Islet of Langerhans (tissue), 1 donor: ENCODE data around the gene LPXN.
A peak's percentile ranks its signal among the peaks of the same experiment; 100 is the strongest.

Experiments
- FAIRE-seq: peaks from one replicate; lab custom pipeline; 2011; peaks lifted over from hg19 to GRCh38; lab: Jason Lieb, UNC

LPXN gene

DNA sequence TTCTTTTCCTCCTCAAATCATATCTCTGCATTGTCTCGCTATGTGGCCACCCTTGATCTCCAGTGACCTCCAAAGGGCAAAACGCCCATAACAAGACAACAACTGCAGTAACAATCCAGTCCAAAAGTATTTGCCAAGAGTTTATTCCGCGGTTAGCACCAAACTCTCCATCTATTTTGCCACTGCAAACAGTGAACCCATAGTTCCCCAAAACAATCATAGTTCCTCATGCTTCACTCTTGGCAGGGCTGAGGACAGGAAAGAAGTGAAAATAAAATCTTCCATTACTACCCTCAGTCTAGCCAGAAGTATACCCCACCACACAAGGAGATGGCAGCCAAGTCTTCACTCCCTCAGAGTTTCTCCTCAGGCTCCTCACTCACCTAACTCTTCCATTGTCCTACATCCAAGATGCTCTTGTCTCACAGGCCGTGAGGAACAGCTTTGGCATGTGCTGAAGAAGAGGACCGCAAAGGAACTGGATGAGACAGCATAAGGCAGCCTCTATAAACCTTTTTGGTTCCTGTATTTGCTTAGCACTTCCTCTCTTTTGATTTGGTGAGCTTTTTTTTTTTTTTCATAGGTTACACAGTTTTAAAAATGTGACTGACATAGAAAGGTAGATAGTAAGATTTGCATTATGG is at the start of gene LPXN:
LPXN (minus strand) TSS at position 480 of the 644 bp plus-strand sequence; CDS start at position 396, 84 bp downstream.
- FAIRE-seq: no peak

- FAIRE-seq: no peak
Observed at GRCh38 chr11:58625086-58625485, 49.4 kb upstream of the LPXN start.

DNA sequence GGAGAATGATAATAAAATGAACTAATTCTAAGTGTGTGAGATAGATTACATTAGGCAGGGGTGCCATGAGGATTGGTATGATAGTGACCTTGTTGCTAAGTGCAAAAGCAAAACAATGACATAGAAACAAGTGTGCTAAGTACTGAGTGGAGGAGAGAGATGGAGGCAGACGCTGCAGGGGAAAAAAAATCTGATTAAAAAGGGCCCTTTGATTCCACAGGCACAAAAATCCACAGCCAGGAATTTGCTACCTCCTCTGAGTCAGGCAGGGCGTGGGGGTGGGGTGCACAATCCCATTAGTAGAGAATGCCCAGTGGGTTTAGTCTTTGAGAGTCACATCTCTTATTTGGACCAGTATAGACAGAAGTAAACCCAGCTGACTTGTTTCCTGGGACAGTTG is 46.7 kb upstream of the LPXN start, which contains the start of gene CNTF:
CNTF (plus strand) TSS at position 322 of the 400 bp plus-strand sequence. CDS start 88 bp downstream, outside the sequence.
- no peak for FAIRE-seq

DNA sequence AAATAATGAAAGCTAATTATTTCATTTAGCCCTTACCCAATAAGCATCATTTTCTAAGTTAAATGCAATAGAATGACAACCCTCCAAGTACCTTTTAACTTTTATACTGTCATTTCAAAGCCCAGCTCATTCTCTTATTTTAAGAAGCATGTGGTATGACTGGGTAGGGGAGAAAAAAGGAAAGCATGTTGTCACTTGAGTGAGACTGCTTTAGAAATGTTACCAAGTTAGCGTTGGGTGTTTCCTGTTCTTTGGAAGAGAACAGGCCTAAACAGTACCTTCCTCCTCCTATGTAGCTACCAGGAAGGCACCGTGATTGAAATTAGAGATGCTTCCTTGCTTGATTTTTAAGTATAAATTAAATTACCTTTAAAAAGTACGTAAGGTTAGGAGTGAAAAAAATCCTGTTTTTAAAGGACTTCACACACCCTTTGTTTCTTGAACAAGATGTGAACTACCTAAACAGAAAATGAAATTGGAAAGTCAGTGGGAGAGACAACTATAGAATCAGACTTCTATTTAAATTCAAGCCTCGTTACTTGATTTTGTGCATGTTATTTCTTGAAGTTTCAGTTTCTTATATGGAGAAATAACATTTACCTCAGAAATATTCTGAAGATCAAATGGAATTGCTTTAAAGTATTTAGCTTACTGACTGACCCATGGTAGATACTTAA is 46.1 kb upstream of the LPXN start:
- FAIRE-seq: no peak

- no peak for FAIRE-seq
Observed at GRCh38 chr11:58617976-58618557, 42.4 kb upstream of the LPXN start.

GRCh38 chr11:58616594-58616993 is 40.9 kb upstream of the LPXN start:
- peak; percentile 41 for FAIRE-seq

DNA sequence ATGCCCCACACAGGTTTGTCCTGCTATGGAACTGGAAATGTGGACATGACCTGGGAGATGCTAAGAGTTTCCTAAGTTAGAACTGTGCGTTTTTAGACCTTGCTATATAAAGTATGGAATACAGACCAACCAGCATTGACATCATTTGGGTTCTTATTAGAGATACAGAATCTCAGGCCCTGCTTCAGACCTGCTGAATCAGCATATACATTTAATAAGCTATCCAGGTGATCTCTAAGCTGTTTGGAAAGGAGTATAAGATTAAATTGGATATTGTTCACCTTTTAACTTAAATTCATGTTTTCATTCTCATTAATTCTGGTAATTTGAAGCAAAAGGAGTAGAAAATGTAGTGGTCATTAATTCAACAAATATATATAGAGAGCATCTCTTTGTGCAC is 39.9 kb upstream of the LPXN start:
- no peak for FAIRE-seq

DNA sequence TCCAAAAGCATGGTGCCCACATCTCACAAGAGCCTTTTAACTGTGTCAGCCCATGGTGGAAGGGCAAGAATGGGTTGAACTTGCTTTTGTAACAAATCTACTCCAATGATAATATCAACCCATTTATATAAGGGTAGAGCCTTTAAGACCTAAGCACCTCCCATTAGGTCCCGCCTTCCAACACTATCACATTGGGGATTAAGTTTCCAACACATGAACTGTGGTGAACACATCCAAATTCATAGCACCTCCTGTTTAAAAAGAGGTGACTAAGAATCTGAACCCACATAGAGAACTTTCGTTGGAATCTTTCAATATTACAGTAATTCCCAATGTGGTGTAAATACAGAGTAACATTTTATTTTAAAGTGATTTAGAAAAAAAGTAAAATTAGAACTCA is 37.6 kb upstream of the LPXN start:
- no peak for FAIRE-seq

GRCh38 chr11:58609723-58610122 is 34.1 kb upstream of the LPXN start:
- FAIRE-seq: no peak

DNA sequence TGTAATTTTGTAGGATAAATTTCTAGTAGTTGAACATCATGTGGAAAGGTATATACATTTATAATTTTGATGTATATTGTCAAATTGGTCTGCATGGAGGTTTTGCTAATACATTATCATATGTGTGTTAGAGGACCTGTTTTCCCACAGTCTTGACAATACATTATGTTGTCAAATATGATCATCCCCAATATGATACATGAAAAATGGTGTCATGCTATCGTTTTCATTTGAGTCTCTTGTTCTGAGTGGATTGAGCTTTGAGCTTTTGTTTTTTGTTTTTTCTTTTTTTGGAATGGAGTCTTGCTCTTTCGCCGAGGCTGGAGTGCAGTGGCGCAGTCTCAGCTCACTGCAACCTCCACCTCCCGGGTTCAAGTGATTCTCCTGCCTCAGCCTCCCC is 32.7 kb upstream of the LPXN start:
- no peak for FAIRE-seq

GRCh38 chr11:58606930-58607714 is 31.5 kb upstream of the LPXN start:
- FAIRE-seq: peak; percentile 62

DNA sequence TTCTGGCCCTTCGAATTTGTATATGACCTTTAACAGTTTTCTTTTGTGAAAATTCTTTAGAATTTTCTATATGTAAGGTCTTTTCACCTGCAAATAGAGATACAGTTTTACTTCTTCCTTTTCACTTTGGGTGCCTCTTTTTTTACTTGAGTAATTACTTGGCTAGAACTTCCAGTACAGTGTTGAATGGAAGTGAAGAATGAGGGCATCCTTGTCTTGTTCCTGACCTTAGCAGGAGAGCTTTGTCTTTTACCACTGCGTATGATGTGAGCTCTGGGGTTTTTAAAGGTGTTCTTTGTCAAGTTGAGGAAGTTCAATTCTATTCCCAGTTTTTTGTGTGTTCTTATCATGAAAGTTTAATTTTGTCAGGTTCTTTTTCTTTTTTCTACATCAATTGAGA is 24.9 kb upstream of the LPXN start:
- FAIRE-seq: no peak

GRCh38 chr11:58597486-58598144 is 22.0 kb upstream of the LPXN start:
- peak; percentile 90 for FAIRE-seq

- no peak for FAIRE-seq
Observed at GRCh38 chr11:58596621-58597020, 21.0 kb upstream of the LPXN start.

- FAIRE-seq: no peak
Observed at GRCh38 chr11:58594826-58595225, 19.2 kb upstream of the LPXN start.

DNA sequence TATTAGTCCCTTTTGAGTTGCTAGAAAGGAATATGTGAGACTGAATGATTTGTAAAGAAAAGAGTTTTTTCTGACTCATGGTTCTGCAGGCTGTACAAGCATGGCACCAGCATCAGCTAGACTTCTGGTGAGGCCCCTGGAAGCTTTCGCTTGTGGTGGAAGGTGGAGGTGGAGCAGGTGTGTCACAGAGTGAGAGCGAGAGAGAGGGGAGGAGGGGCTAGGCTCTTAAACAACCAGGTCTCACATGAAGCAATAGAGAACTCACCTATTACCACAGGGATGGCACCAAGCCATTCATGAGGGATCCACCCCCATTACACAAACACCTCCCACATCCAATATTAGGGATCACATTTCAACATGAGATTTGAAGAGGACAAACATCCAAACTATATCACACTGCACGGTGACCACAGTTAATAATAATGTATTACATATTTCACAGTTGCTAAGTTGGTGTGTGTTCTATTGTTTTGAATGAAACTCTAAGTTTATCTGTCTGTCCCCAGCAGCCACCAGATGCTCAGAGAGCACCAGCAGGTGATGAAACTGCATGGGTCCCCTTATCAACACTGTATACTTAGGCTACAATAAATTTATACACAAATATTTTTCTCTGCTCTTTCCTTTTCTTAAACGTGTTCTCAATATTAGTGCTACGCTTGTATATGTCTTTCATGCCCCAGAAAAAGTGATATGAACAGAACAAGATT is 17.3 kb upstream of the LPXN start:
- FAIRE-seq: no peak

- no peak for FAIRE-seq
Observed at GRCh38 chr11:58591659-58592058, 16.0 kb upstream of the LPXN start.

GRCh38 chr11:58586998-58587397 is 11.3 kb upstream of the LPXN start:
- FAIRE-seq: no peak

GRCh38 chr11:58582437-58582836 is 6.8 kb upstream of the LPXN start:
- no peak for FAIRE-seq

GRCh38 chr11:58580311-58580710 is 4.7 kb upstream of the LPXN start:
- FAIRE-seq: no peak
